Left lung (tissue), 10 donors: ENCODE results near the gene SRSF11. TPM values are rescaled to one million over a fixed set of nuclear protein-coding genes. Genes with fewer than 3 reads are reported as not detected.
"Not testable (repeated sequence)": the region's sequence is repeated elsewhere in the genome, so short reads cannot be mapped to it uniquely, and the experiment has no call there.

Experiments
- ATAC-seq: fragments of 200-7000 bp; cut with Tn5 transposase; one replicate; pipeline ENCODE4 v1.9.1; 2020; ENCODE audit warnings: moderate library complexity
- DNase-seq, 4 donors: peaks; one replicate each; pipeline ENCODE4 v3.0.0-alpha.2; 2013 to 2020
- H3K27ac ChIP-seq, 2 donors: fragments of 200-600 bp; sonication (generic) in 1 of 2; one replicate each; pipeline versions ENCODE4 v1.5.0 to v1.8.0; 2020 to 2021
- H3K27me3 ChIP-seq, 2 donors: fragments of 200-600 bp; sonication (generic) in 1 of 2; one replicate each; pipeline versions ENCODE4 v1.5.0 to v1.8.0; 2020 to 2021
- H3K36me3 ChIP-seq, 2 donors: fragments of 200-600 bp; sonication (generic) in 1 of 2; one replicate each; pipeline versions ENCODE4 v1.5.0 to v1.8.0; 2020 to 2021
- H3K4me1 ChIP-seq, 2 donors: fragments of 200-600 bp; one replicate each; pipeline ENCODE4 v1.8.0; 2021
- H3K4me3 ChIP-seq, 2 donors: fragments of 200-600 bp; sonication (generic) in 1 of 2; one replicate each; pipeline versions ENCODE4 v1.5.0 to v1.8.0; 2020 to 2021; ENCODE audit warnings: mild to moderate bottlenecking in 1 of 2
- H3K9me3 ChIP-seq, 2 donors: fragments of 200-600 bp; sonication (generic) in 1 of 2; one replicate each; pipeline versions ENCODE4 v1.5.0 to v1.8.0; 2020 to 2021
- intact Hi-C, 2 donors: fragments of 100-400 bp; cut with DNase I; formaldehyde crosslinking; loops; one replicate each; pipeline versions ENCODE4 v1.11.2 to v1.14.2; 2022
- polyA plus RNA-seq, 6 donors: library from polyadenylated mRNA; unstranded; fragments of 120-200 nt; gene quantifications; one replicate each; pipeline ENCODE4 v1.2.1, GENCODE V29; 2013; ENCODE audit not compliant: insufficient read length in 6 of 6
- total RNA-seq, 2 donors: library from RNA; stranded (reverse); fragmentation: NEBNext Ultra II Directional; extraction: Animal tissue kit (Norgen Biotek cat#: 25700); gene quantifications; one replicate each; pipeline ENCODE4 v1.2.1, GENCODE V29; 2021
- TF ChIP-seq, protein P1 (sequence below), 2 donors: fragments of 200-600 bp; sonication (generic) in 1 of 2; IDR thresholded peaks; one replicate each; pipeline versions ENCODE4 v1.5.0 to v1.8.0; 2021; ENCODE audit warnings: antibody characterized with exemption in 2 of 2
- donor health status: DM: no; HTN: yes; CAD: no.
- donor health status: DM: no; HTN: no; CAD: no.

SRSF11 gene
- total and polyA plus RNA-seq, 8 donors: 99.1 to 504 (median 462) TPM

DNA sequence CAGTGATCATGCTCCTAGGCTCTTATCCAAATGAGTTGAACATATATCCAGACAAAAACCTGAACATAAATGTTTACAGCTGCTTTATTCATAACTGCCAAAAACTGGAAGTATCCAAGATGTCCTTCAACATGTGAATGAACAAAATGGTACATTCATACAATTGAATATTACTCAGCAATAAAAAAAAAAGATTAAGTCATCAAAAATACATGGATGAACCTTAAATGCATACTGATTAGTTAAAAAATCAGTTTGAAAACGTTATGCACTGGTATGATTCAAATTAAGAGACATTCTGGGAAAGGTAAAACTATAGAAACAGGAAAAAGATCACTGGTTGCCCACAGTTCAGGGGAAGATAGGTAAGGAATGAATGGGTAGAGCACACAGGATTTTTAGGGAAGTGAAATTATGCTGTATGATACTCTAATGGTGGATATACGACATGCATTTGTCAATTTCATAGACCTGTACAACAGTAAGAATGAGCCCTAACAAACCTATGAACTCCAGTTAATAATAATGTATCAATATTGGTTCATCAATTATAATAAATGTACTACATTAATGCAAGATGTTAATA is 18.9 kb upstream of the SRSF11 start:
- Histone ChIP-seq H3K4me1 (peaks cover 11 to 27% of the 10 kb centered on the region in 2 donors), H3K4me3 (no peak overlapping the region), H3K9me3 (no peaks in the 10 kb centered on the region), H3K27me3 (no peaks in the 10 kb centered on the region), H3K27ac (no peak overlapping the region), H3K36me3 (no peaks in the 10 kb centered on the region)
- DNase-seq: no peak
- ATAC-seq: no peak
- TF ChIP-seq, protein P1, sequence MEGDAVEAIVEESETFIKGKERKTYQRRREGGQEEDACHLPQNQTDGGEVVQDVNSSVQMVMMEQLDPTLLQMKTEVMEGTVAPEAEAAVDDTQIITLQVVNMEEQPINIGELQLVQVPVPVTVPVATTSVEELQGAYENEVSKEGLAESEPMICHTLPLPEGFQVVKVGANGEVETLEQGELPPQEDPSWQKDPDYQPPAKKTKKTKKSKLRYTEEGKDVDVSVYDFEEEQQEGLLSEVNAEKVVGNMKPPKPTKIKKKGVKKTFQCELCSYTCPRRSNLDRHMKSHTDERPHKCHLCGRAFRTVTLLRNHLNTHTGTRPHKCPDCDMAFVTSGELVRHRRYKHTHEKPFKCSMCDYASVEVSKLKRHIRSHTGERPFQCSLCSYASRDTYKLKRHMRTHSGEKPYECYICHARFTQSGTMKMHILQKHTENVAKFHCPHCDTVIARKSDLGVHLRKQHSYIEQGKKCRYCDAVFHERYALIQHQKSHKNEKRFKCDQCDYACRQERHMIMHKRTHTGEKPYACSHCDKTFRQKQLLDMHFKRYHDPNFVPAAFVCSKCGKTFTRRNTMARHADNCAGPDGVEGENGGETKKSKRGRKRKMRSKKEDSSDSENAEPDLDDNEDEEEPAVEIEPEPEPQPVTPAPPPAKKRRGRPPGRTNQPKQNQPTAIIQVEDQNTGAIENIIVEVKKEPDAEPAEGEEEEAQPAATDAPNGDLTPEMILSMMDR (IDR thresholded peaks at IDR 0.05): no peak
- intact Hi-C loops: no loop called here

GRCh38 chr1:70204139-70204538 is 17.0 kb upstream of the SRSF11 start:
- TF ChIP-seq, protein P1 (IDR thresholded peaks at IDR 0.05): no peak
- intact Hi-C loops: no loop called here
- no peaks in the 10 kb centered on the region for H3K9me3 ChIP-seq
- no peak overlapping the region for H3K27ac ChIP-seq
- ATAC-seq: no peak
- H3K4me1 ChIP-seq: peaks cover 15 to 46% of the 10 kb centered on the region in 2 donors
- H3K4me3 ChIP-seq: peak overlapping the region in 1 of 2 donors; percentile 77
- DNase-seq: no peak
- H3K36me3 ChIP-seq: peaks cover 0 to 6% of the 10 kb centered on the region in 2 donors
- H3K27me3 ChIP-seq: no peaks in the 10 kb centered on the region

DNA sequence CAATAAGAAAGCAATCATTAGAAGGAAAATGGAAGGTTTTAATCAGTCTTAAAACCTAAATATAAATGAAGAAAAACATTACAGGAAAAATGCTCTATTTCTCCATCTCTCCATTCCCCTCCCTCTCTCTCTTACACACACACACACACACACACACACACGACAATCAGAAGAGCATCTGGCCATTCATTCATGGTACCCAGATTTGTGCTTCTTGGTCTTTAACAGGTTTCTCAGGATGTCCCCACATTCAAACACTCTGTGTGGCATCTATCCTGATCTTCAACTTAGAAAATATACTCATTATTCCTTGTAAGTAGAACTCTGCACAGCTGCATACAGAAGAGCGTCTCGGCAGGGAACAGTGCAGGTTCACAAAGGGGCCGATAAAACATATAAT is 16.6 kb upstream of the SRSF11 start:
- Histone ChIP-seq H3K27me3 (no peaks in the 10 kb centered on the region), H3K36me3 (peaks cover 0 to 6% of the 10 kb centered on the region in 2 donors), H3K4me3 (peak overlapping the region; percentile 77 to 79), H3K9me3 (no peaks in the 10 kb centered on the region), H3K27ac (no peak overlapping the region), H3K4me1 (peaks cover 15 to 50% of the 10 kb centered on the region in 2 donors)
- intact Hi-C loops: no loop called here
- TF ChIP-seq, protein P1 (IDR thresholded peaks at IDR 0.05): no peak
- ATAC-seq (peak; percentile 9), DNase-seq (no peak)

GRCh38 chr1:70205071-70205433 is 16.1 kb upstream of the SRSF11 start:
- H3K27me3 ChIP-seq: no peaks in the 10 kb centered on the region
- peak overlapping the region; percentile 91 to 93 for H3K27ac ChIP-seq
- peaks cover 15 to 53% of the 10 kb centered on the region in 2 donors for H3K4me1 ChIP-seq
- H3K9me3 ChIP-seq: no peaks in the 10 kb centered on the region
- peak overlapping the region; percentile 77 to 79 for H3K4me3 ChIP-seq
- DNase-seq: no peak
- ATAC-seq: peak; percentile 27
- TF ChIP-seq, protein P1 (IDR thresholded peaks at IDR 0.05): no peak
- H3K36me3 ChIP-seq: peaks cover 0 to 6% of the 10 kb centered on the region in 2 donors
- intact Hi-C loops: no loop called here

DNA sequence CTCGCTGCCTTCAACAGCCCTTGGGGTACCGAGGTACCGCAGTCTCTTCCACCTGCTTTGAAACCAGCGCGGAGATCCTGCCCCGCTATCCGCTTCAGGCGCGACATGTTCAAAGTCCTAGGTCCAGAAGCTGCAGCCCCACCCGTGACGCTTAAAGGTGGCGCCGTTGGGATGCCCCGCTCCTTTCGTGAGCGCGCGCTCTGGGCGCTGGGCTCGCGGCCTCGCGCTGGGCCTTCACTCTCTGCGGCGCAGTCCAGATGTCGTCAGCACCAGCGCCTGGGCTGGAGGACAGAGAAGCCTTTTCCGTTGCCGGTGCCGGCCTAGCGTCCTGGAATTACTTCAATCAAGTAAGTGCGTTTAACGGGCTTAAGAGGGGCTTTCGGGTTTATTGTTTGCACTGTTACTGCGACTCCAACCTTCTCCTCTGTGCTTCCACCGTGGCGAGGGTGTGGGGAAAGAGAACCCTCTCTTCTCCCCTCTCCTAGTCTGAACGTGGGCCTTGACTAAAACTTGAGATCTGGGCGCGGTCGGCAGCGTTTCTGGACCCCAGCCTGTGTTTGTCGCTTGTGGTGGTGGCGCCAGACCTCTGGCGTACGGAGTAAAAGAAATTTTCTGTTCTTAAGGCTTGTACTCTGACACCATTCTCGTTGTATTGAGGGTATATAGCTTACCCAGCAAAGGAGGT is 15.6 kb upstream of the SRSF11 start, which contains the start of gene LRRC40:
TSS of gene LRRC40 (minus strand) at position 146 of the 685 bp plus-strand sequence. CDS start at position 107, 39 bp downstream.
- Histone ChIP-seq H3K9me3 (no peaks in the 10 kb centered on the region), H3K27me3 (no peaks in the 10 kb centered on the region), H3K36me3 (peaks cover 0 to 6% of the 10 kb centered on the region in 2 donors), H3K4me3 (peak within 1 kb of the TSS; percentile 77 to 79), H3K27ac (peak within 1 kb of the TSS; percentile 91 to 93), H3K4me1 (peaks cover 15 to 57% of the 10 kb centered on the region in 2 donors)
- peak; percentile 100 for ATAC-seq
- intact Hi-C loops: no loop called here
- peak; percentile 96 to 99 (median 98) for DNase-seq
- TF ChIP-seq, protein P1 (IDR thresholded peaks at IDR 0.05): no peak

- DNase-seq: peak in 1 of 4 donors; percentile 32
- H3K27ac ChIP-seq: peak overlapping the region in 1 of 2 donors; percentile 91
- peaks cover 15 to 64% of the 10 kb centered on the region in 2 donors for H3K4me1 ChIP-seq
- peak overlapping the region in 1 of 2 donors; percentile 77 for H3K4me3 ChIP-seq
- H3K9me3 ChIP-seq, H3K27me3 ChIP-seq, intact Hi-C loops, H3K36me3 ChIP-seq, ATAC-seq: not testable (repeated sequence)
These were observed 14.3 kb upstream of the SRSF11 start for GRCh38 chr1:70206833-70207232.
